Stimulated activated CD4-positive, alpha-beta T cell treated with anti-CD3 and anti-CD28 coated beads, Interleukin-1b, Interleukin-23, amount 100 ng/mL, for 4 hours (primary cell): ENCODE data around the gene BRIP1.
A peak's percentile ranks its signal among the peaks of the same experiment; 100 is the strongest.

Experiments used
- DNase-seq, 2 donors: peaks; one replicate each; pipeline ENCODE4 v3.0.0-alpha.2; 2020; ENCODE audit warnings: low read depth in 2 of 2

BRIP1 gene

DNA sequence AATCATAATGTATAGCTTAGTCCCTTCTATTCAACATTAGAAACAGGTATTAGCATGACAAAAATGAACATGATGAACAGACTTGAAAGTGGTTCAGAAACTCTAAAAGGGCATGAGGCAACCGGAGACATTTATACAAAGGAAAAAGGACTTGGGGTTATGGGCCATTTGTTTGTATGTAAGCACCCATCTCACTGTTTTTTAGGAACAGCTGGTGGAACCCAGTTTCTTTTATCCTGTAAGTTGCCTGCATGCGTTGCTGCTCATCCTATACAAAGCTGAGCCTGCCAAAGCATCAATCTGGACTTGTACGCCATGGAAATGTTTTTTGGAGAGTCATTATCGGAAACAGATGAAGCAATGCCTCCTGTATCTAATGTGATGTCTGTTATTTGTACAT, 200.0 kb downstream of the BRIP1 start:
- DNase-seq: no peak

DNA sequence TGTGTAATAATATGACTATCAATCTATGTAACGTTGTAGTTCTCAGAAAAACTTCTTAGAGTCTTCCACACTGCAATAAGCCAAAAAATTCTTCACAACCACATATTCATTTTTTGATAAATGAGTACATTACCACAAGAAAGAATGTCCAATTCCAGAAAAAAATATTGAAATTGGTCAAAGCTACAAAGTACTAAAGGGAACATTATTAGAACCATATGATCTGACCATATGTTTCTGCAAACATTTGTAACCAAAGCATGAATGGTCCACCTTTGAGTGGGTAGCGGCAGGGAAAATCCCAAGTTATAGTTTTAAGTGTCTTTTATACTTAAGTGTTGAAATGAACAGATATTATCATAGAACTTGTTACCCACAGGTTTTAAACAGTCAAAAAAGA, 200.6 kb downstream of the BRIP1 start:
- no peak for DNase-seq

DNA sequence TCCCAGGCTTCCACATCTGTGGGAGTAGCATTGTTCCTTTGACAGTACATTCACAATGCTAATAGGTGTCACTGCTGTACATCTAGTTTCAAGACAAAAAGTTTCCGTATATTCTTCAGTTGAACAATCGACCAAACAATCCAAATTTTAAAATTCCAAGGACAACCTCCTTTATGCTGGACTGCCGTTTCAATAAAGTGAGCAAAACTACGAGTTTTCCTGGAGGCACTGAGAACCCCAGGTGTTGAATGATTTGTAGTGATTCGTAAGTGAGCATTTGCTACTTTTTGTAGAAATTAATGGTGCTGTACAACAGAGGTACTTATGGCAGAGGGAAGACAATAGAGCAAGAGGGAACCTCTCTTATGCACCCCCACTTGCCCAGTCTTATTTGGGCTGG, 201.1 kb downstream of the BRIP1 start:
- DNase-seq: no peak

DNA sequence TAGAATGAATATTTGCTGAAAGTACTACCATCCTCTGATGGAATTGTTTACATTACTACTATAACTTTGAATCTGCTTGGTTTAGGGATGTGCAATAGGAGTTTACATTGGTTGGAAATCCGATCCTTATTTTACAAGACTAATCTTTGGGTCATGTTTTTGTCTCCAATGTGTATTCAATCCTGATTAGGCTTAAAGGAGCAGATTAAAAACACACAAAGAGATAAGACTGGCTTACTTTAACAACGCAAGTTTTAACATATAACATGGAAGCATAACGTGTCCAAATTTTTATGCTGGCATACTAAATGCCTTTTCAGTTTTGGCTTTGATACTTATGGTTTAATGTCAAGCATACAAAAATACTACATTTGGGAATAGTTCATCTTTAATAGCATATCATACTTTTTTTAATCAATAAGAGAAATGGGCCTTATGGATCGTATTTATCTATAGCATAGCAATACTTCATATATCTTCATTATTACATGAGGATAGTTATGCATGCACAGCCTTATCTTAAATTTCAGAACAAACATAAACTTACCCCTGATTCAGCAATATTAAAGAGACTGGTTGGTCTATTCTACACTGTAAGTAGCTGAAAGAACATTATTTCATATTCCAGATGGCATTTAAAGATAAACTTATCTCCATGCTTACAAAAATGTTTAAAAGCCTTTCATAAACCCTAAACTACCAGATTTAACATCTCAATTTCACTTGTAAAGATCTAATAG, 202.4 kb downstream of the BRIP1 start:
- DNase-seq: no peak

DNA sequence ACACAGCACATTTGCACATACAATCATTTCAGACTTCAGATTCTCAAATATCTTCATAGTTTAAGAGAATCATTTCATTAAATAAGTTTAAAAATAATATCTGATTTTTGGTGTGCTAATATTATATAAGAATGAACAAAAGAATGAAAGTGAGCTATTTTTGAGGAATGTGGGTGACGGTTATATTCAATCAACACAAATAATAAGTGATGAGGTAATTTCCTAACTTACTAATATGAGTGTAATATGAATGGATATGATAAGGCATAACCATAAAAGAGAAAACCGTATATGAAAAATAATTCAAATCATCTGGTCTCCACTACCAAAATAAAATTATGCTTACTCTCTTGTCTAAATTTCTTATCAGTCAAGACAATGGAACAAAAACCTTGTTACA, 203.9 kb downstream of the BRIP1 start:
- DNase-seq: no peak

DNA sequence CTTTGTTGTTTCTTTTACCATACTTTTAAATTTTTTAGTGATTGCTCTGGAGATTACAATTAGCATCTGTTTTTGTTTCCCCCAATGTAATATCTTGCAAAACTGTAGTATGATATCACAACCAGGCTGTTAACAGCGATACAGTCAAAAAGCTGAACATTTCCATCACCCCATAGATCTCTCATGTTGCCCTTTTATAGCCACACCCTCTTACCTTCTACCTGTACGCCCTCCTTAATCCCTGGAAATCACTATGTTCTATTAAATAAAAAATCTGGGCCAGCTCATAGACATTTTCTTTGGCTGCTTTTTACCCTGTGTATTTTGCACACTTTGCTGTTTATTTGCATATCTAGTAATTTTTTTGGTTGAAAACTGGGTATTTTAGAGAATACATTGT, 205.1 kb downstream of the BRIP1 start:
- DNase-seq: no peak

DNA sequence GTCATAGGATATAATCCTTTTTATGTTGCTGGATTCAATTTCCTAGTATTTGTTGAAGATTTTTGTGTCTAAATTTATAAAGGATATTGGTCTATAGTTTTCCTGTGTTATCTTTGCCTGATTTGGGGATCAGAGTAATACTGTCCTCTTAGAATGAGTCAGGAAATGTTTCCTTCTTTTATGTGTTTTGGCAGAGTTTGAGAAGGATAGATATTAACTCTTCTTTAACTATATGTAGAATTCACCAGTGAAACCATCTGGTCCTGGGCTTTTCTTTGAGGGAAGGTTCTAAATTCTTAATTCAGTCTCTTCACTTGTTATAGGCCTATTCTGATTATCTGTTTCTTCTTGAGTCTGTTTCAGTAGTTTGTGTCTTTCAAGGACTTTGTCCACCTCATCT, 206.0 kb downstream of the BRIP1 start:
- no peak for DNase-seq

DNA sequence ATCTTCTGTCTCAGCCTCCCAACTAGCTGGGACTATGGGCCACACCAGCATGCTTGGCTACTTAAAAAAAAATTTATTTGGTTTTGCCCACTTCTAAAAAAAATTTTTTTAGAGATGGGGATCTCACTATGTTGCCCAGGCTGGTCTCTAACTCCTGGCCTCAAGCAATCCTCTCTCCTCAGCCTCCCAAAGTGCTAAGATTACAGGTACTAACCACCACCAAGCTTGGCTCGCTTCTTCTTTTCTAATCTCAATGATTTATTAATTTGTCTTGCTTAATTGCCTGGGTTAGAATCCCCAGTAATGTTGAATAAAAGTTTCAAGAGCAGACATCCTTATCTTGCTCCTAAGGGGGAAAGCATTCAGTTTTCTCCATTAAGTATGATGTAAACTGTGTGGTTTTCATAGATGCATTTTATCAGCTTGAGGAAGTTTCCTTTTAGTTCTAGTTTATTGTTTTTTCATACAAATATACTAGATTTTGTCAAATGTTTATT, 206.6 kb downstream of the BRIP1 start:
- DNase-seq: no peak

DNA sequence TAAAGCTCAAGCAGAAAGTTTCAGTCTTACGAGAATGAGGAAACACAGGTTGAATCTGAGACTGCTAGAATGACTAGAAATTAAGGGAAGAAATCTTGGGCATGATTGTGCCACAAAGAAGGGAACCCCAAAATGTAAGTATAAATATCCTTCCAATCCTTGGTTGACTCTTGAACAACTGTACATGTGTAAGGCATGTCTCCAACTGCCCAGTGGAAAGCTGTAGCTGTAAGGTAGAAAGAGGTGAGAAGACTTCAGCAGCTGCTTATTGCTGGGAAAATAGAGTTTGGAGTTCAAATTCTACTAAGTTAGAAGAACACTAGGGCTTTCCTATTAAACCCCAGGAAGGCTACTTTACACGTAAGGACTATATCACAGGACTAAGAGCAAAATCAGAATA, 212.6 kb downstream of the BRIP1 start:
- DNase-seq: no peak

DNA sequence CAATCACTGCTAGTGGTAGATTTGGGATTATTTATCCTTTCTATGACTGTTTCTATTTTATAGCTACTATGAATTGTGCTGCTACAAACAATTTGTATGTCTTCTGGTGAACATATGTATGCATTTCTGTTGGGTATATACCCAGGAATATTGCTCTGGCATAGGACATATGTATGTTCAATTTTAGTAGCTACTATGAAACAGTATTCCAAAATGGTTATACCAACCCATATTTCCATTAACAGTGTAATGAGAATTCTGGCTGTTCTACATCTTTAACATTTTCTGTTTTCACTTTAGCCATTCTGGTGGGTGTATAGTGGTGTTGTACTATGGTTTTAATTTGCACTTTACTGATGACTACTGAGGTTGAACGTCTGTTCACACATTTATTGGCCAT, 214.7 kb downstream of the BRIP1 start:
- DNase-seq: no peak

DNA sequence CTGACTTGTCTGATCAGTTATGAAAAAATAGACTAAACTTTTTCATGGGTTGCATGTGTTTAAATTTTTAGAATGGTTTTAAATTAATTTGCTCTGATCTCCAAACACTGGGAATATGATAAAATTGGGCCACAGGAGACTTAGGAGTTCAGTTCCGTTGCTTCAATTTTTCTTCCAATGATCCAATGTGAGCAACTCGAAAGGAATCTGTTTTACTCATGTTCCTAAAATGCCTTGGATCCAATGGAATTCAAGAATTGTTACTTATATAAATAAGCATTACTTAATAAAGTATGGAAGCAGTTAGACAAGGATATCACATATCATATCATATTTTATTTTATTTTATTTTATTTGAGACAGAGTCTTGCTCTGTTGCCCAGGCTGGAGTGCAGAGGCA, 216.3 kb downstream of the BRIP1 start:
- no peak for DNase-seq

DNA sequence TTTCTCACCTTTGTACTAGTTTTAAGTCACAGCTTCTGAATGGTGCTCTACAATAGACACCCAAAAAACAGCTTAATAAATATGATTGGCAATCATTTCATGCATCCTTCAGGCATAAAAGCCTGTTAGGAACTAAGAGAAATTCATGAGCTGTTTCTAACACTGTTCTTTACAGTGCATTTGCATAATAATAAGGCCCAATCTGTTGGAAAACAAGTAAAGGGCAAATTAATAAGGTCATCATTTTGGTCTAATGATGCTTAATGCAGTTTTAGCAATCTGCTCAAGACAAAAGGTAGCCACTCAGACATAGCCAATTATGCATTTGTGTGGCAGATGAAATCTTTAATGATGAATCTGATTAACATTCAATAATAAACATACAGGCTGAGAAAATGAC, 216.8 kb downstream of the BRIP1 start:
- DNase-seq: no peak

DNA sequence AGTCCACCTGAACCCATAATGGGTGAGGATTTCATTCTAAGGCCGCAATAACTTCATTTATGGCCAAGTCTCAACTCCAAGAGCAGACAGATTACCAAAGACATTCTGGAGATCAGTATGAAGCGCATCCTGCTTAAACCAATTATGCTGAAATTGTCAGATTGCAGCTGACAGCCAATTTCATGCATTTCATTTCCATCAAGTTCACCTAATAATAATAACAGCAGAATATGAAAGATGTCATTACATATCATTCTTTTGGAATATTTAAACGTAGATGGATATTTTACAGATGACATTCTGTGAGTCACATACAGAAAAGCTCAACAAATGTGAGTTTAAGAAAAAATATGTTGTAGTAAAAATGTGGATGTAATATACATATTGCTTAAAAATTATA, 217.4 kb downstream of the BRIP1 start:
- DNase-seq: no peak

DNA sequence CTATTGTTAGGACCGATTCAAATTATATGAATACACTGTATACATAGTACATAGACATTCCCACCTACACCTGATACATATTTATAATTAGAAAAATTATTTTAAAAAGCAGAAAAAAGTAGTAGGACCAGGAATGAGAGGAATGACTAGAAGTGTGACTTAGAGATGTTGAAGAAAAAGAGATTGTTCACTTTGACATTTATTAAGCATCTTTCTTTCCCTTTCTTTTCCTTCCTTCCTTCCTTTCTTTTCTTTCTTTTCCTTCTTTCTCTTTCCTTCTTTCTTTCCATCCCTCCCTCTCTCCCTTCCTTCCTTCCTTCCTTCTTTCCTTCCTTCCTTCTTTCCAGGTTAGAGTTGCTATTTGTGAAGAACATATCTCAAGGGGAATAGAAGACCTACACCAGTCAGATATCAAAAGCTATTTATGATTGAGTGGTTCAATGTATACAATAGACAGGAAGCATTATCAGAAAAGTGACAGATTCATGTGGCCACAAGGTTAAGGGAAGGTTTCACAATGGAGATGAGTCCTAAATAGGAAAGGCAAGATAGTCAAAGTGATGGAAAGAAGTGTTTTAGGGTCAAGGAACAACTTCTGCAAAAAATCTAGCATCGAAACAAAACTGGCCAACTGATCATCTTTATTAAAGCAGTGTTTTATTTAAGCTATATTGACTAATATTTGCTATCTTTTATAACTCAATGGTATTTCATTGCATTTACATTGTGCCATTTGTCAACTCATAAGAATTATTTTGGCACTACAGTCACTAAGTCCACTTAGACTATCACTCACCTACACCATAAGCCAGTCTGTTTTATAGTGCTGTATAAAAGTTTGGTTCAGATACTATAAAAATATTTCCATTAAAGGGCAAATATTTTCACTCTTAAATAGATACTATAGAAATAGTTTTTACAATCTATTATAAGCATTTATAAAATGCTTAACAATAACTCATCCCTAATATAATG, 218.2 kb downstream of the BRIP1 start:
- no peak for DNase-seq

DNA sequence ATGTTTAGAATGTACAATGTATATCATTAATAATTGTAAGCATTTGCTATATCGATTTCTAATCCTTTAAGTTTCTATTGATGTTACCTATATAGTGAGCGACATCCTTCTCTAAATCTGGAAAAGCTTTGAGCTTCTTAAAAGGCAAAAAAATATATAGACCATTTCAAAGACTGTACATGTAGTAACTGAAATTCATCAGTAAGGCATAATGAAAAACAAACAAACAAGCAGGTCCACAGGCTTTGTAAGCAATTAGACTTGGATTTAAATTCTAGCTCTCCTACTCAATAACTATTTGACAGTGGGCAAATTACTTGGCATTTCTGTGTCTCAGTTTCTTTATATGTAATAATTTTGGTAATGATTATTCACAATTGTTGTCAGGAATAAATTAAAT, 220.6 kb downstream of the BRIP1 start:
- DNase-seq: no peak

DNA sequence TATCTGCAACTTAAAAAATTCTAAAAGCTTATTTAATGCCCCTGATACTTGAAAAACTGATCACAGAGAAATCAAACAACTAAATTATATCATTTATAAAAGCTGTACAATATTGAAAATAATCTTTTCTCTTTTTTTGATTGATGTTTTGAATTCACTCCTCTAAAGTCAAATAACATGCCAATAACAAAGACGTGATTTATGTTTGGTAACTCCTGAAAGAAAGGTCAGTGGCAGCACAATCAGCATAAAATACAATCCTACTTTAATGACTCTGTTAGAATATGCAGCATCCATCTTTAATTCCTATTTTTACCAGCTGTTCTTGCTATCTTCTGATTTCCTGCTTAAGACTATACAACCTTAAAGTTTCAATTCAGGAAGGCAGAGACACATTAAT, 221.6 kb downstream of the BRIP1 start:
- no peak for DNase-seq

DNA sequence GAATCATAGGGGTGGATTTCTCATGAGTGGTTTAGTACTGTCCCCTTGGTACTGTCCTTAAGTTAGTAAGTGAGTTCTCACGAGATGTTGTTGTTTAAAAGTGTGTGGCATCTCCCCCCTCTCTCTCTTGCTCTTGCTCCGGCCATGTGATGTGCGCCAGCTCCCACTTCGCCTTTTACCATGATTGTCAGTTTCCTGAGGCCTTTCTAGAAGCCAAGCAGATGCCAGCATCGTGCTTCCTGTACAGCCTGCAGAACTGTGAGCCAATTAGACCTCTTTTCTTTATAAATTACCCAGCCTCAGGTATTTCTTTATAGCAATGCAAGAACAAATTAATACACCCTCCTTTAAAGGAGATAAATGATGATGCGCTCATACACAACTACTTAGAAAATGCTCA, 222.2 kb downstream of the BRIP1 start:
- DNase-seq: no peak

DNA sequence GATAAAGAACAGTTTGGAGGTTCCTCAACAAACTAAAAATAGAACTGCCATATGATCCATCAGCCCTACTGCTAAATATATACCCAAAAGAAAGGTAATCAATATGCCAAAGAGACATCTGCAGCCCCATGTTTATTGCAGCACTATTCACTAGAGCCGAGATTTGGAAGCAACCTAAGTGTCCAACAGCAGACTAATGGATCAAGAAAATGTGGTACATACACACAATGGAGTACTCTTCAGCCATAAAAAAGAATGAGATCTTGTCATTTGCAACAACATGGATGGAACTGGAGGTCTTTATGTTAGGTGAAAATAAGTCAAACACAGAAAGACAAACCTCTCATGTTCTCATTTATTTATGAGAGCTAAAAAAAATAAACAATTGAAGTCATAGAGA, 223.5 kb downstream of the BRIP1 start:
- no peak for DNase-seq

DNA sequence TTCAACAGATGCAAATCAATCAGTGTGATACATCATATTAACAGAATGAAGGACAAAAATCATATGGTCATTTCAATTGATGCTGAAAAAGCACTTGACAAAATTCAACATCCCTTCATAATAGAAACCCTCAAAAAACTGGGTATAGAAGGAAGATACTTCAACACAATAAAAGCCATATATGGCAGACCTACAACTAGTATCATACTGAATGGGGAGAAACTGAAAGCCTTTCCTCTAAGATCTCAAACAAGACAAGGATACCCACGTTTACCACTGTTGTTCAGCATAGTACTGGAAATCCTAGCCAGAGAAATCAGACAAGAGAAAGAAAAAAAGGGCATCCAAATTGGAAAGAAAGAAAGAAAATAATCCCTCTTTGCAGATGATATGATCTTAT, 225.2 kb downstream of the BRIP1 start:
- no peak for DNase-seq

DNA sequence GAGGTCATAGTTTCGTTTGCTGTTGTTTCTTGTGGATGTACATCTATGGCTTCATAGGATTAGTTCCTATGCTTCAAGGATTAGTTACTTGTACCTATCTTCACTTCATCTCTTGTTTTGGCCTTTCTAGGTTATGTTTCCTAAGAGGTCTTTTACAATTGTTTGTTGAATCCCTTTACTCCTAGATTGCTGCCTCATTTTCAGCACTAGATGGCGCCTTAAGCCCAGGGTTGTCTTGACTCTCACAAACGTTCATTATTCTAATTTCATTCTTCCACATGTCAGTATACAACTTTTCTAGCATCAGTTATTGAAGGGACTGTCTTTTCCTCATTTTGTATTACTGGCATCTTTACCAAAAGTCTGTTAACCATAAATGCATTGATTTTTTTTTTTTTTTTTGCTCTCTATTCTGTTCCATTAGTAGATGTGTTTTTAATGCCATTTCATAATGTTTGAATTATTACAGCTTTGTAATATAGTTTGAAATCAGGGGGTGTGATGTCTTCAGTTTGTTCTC, 227.4 kb downstream of the BRIP1 start:
- peak in 1 of 2 donors; percentile 27 for DNase-seq

DNA sequence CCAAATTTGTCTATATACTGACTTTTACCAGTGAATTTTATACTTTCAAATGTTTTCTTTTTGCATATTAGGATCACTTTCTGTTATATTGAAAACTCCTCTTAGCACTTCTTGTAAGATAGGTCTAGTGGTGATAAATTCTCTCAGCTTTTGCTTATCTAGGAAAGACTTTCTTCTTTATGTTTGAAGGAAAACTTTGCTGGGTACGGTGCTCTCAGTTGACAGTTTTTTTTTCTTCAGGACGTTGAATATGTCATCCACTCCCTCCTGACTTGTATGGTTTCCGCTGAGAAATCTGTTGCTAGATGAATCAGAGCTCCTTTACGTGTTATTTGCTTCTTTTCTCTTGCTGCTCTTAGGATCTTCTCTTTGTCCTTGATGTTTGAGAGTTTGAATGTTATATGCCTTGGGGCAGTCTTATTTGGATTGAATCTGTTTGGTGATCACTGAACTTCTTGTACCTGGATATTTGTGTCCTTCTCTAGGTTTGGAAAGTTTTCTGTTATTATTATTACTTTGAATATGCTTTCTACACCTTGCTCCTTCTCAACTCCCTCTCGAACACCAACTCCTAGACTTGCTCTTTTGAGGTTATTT, 228.3 kb downstream of the BRIP1 start:
- DNase-seq: no peak

DNA sequence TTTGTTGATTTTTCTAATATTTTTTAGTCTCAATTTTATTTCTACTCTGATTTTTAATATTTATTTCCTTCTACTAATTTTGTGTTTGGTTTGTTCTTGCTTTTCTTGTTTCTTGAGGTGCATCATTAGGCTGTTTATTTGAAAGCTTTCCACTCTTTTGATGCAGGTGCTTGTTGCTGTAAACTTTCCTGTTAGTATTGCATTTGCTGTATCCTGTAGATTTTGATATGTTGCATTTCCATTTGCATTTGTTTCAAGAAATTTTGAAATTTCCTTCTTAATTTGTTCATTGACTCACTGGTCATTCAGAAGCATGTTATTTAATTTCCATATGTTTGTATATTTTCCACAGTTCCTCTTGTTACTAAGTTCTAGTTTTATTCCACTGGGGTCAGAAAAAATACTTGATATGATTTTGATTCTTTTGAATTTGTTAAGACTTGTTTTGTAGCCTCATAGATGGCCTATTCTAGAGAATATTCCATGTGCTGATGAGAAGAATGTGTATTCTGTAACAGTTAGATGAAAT, 229.3 kb downstream of the BRIP1 start:
- no peak for DNase-seq
